Measurements from ENCODE around the gene OR10A3. TPM values are rescaled to one million over a fixed set of nuclear protein-coding genes. Genes with fewer than 3 reads are reported as not detected.

Gene OR10A3
- polyA plus RNA-seq, 1 donor from 2014 or later: not detected

DNA sequence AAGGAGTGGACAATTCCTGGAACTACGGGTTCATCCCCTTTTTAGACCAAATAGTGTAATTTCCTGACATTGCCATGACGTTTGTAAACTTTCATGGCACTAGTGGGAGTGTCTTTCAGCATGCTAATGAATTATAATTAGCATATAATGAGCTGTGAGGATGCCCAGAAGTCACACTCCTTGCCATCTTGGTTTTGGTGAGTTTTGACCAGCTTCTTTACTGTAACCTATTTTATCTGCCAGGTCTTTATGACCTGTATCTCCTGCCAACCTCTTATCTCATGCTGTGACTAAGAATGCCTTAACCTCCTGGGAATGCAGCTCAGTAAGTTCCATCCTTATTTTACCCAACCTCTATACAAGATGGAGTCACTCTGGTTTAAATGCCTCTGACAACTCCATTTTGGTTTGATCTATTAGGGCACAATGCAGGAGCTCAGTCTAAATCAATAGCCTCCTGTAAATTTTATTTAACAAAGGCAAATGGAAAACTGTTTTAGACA, 31.2 kb downstream of the OR10A3 start:
- TF ChIP-seq, protein P1, sequence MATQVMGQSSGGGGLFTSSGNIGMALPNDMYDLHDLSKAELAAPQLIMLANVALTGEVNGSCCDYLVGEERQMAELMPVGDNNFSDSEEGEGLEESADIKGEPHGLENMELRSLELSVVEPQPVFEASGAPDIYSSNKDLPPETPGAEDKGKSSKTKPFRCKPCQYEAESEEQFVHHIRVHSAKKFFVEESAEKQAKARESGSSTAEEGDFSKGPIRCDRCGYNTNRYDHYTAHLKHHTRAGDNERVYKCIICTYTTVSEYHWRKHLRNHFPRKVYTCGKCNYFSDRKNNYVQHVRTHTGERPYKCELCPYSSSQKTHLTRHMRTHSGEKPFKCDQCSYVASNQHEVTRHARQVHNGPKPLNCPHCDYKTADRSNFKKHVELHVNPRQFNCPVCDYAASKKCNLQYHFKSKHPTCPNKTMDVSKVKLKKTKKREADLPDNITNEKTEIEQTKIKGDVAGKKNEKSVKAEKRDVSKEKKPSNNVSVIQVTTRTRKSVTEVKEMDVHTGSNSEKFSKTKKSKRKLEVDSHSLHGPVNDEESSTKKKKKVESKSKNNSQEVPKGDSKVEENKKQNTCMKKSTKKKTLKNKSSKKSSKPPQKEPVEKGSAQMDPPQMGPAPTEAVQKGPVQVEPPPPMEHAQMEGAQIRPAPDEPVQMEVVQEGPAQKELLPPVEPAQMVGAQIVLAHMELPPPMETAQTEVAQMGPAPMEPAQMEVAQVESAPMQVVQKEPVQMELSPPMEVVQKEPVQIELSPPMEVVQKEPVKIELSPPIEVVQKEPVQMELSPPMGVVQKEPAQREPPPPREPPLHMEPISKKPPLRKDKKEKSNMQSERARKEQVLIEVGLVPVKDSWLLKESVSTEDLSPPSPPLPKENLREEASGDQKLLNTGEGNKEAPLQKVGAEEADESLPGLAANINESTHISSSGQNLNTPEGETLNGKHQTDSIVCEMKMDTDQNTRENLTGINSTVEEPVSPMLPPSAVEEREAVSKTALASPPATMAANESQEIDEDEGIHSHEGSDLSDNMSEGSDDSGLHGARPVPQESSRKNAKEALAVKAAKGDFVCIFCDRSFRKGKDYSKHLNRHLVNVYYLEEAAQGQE (IDR thresholded peaks at IDR 0.05; ENCODE audit: borderline replicate concordance): no peak
- TF ChIP-seq SMC3 (conservative IDR thresholded peaks at IDR 0.05; ENCODE audit: poor library complexity) (no peak), RAD21 (conservative IDR thresholded peaks at IDR 0.05) (no peak), POLR2AphosphoS5 (IDR thresholded peaks at IDR 0.05) (no peak), TAF1 (IDR thresholded peaks at IDR 0.05; ENCODE audit: low read depth) (no peak), EP300 (conservative IDR thresholded peaks at IDR 0.05; ENCODE audit: poor library complexity, severe bottlenecking) (no peak), EZH2 (IDR thresholded peaks at IDR 0.05; ENCODE audit: borderline replicate concordance, insufficient read depth, low read length, poor library complexity, severe bottlenecking) (no peak), MXI1 (conservative IDR thresholded peaks at IDR 0.05; ENCODE audit: poor library complexity, severe bottlenecking) (no peak)
- TF ChIP-seq, protein P2, sequence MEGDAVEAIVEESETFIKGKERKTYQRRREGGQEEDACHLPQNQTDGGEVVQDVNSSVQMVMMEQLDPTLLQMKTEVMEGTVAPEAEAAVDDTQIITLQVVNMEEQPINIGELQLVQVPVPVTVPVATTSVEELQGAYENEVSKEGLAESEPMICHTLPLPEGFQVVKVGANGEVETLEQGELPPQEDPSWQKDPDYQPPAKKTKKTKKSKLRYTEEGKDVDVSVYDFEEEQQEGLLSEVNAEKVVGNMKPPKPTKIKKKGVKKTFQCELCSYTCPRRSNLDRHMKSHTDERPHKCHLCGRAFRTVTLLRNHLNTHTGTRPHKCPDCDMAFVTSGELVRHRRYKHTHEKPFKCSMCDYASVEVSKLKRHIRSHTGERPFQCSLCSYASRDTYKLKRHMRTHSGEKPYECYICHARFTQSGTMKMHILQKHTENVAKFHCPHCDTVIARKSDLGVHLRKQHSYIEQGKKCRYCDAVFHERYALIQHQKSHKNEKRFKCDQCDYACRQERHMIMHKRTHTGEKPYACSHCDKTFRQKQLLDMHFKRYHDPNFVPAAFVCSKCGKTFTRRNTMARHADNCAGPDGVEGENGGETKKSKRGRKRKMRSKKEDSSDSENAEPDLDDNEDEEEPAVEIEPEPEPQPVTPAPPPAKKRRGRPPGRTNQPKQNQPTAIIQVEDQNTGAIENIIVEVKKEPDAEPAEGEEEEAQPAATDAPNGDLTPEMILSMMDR (IDR thresholded peaks at IDR 0.05; ENCODE audit: poor library complexity, severe bottlenecking): no peak
- Histone ChIP-seq H3K36me3 (ENCODE audit: insufficient read depth, low read length) (no peaks in the 10 kb centered on the region), H3K79me2 (replicated peaks; ENCODE audit: insufficient read depth, low read length) (no peaks in the 10 kb centered on the region), H3K4me3 (ENCODE audit: low read length) (no peak overlapping the region), H4K20me1 (ENCODE audit: insufficient read depth) (no peaks in the 10 kb centered on the region), H3K9ac (ENCODE audit: low read length) (no peak overlapping the region), H3K27me3 (ENCODE audit: insufficient read depth, low read depth, low read length) (no peaks in the 10 kb centered on the region), H3K9me3 (ENCODE audit: low read length) (no peaks in the 10 kb centered on the region), H3K4me2 (ENCODE audit: low read length) (no peak overlapping the region), H2AFZ (ENCODE audit: low read depth, low read length) (no peak overlapping the region), H3F3A (ENCODE audit: insufficient read depth, low read length, poor library complexity, severe bottlenecking) (no peaks in the 10 kb centered on the region), H3K27ac (ENCODE audit: low read length) (no peak overlapping the region), H3K9me2 (ENCODE audit: insufficient read depth, low read length) (no peaks in the 10 kb centered on the region)

DNA sequence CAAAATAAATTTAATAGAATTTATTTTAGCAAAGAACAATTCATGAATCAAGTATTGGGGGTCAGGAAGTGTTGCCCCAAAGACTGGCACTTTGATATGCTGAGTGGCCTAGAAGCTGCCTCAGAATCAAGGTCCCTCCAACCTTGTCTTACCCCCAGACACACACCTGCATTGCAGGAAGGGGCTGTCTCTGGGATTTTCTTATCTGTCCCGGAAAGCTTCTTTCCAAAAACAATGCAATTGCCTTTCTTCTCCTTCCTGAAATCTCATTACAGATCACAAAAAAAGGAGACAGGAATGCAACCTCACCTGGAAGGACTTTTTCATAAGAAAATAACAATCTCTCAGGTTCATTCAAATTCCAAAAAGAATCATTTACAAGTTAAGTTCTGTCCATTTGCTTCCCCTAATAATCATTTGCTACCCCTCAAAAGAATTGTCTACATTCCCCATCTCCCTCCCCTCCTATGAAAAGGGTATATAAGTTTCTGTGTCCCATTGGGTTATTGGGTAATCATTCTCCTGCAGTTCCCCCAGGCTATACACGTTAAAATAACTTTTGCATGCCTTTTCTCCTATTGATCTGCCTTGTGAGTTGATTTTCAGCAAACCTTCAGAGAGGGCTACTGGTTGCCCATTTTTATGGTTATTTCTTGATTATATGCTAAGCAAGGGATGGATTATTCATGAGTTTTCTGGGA, 31.8 kb downstream of the OR10A3 start:
- H3K4me2 ChIP-seq (ENCODE audit: low read length): no peak overlapping the region
- TF ChIP-seq, protein P1 (IDR thresholded peaks at IDR 0.05; ENCODE audit: borderline replicate concordance): no peak
- no peak for TF ChIP-seq TAF1 (IDR thresholded peaks at IDR 0.05; ENCODE audit: low read depth)
- TF ChIP-seq MXI1 (conservative IDR thresholded peaks at IDR 0.05; ENCODE audit: poor library complexity, severe bottlenecking): no peak
- TF ChIP-seq SMC3 (conservative IDR thresholded peaks at IDR 0.05; ENCODE audit: poor library complexity): no peak
- no peak for TF ChIP-seq EP300 (conservative IDR thresholded peaks at IDR 0.05; ENCODE audit: poor library complexity, severe bottlenecking)
- TF ChIP-seq RAD21 (conservative IDR thresholded peaks at IDR 0.05): no peak
- TF ChIP-seq POLR2AphosphoS5 (IDR thresholded peaks at IDR 0.05): no peak
- no peak for TF ChIP-seq EZH2 (IDR thresholded peaks at IDR 0.05; ENCODE audit: borderline replicate concordance, insufficient read depth, low read length, poor library complexity, severe bottlenecking)
- TF ChIP-seq, protein P2 (IDR thresholded peaks at IDR 0.05; ENCODE audit: poor library complexity, severe bottlenecking): no peak
- H3K9me2 ChIP-seq (ENCODE audit: insufficient read depth, low read length): no peaks in the 10 kb centered on the region
- H3F3A ChIP-seq (ENCODE audit: insufficient read depth, low read length, poor library complexity, severe bottlenecking): no peaks in the 10 kb centered on the region
- no peak overlapping the region for H2AFZ ChIP-seq (ENCODE audit: low read depth, low read length)
- no peaks in the 10 kb centered on the region for H3K79me2 ChIP-seq (replicated peaks; ENCODE audit: insufficient read depth, low read length)
- H3K36me3 ChIP-seq (ENCODE audit: insufficient read depth, low read length): no peaks in the 10 kb centered on the region
- no peak overlapping the region for H3K27ac ChIP-seq (ENCODE audit: low read length)
- no peak overlapping the region for H3K9ac ChIP-seq (ENCODE audit: low read length)
- H3K27me3 ChIP-seq (ENCODE audit: insufficient read depth, low read depth, low read length): no peaks in the 10 kb centered on the region
- no peak overlapping the region for H3K4me3 ChIP-seq (ENCODE audit: low read length)
- no peaks in the 10 kb centered on the region for H3K9me3 ChIP-seq (ENCODE audit: low read length)
- H4K20me1 ChIP-seq (ENCODE audit: insufficient read depth): no peaks in the 10 kb centered on the region

Data from neural cell (in vitro differentiated cells).